RWPE2 (cell line): ENCODE data around the gene CDC45.

Experiments
- ATAC-seq: fragments of 200-7000 bp; cut with Tn5 transposase; 3 replicates; pipeline ENCODE4 v1.9.1; 2021; ENCODE audit warnings: low read depth
- DNase-seq: peaks from one replicate; pipeline ENCODE4 v3.0.0-alpha.2; 2020; ENCODE audit warnings: low spot score
- H3K27ac ChIP-seq: fragments of 450-650 bp; 2 replicates; pipeline ENCODE4 v1.5.1; 2017; ENCODE audit warnings: mild to moderate bottlenecking; ENCODE audit not compliant: poor library complexity, severe bottlenecking
- H3K27me3 ChIP-seq: fragments of 250-450 bp; sonication (Bioruptor Pico); 2 replicates; pipeline ENCODE4 v1.5.1; 2021; ENCODE audit warnings: mild to moderate bottlenecking, moderate library complexity; ENCODE audit not compliant: insufficient read depth, poor library complexity, severe bottlenecking
- H3K36me3 ChIP-seq: fragments of 250-450 bp; sonication (Bioruptor Pico); 2 replicates; pipeline ENCODE4 v1.5.1; 2020; ENCODE audit warnings: low read depth, mild to moderate bottlenecking, moderate library complexity
- H3K4me1 ChIP-seq: fragments of 250-450 bp; sonication (Bioruptor Pico); 2 replicates; pipeline ENCODE4 v1.5.1; 2021; ENCODE audit warnings: mild to moderate bottlenecking, moderate library complexity; ENCODE audit not compliant: insufficient read depth, poor library complexity, severe bottlenecking
- H3K4me3 ChIP-seq: fragments of 250-450 bp; sonication (Bioruptor Pico); 2 replicates; pipeline ENCODE4 v1.5.1; 2021; ENCODE audit warnings: mild to moderate bottlenecking, moderate library complexity; ENCODE audit not compliant: severe bottlenecking
- H3K9me3 ChIP-seq: fragments of 250-450 bp; sonication (Bioruptor Pico); 2 replicates; pipeline ENCODE4 v1.5.1; 2021; ENCODE audit warnings: mild to moderate bottlenecking, moderate library complexity; ENCODE audit not compliant: severe bottlenecking
- CTCF ChIP-seq: fragments of 450-650 bp; IDR thresholded peaks from one replicate; pipeline ENCODE4 v1.5.1; 2017; ENCODE audit warnings: mild to moderate bottlenecking, moderate library complexity; ENCODE audit not compliant: poor library complexity, severe bottlenecking

Gene CDC45

GRCh38 chr22:19455585-19456370, 23.9 kb upstream of the CDC45 start:
- no peak overlapping the region for H3K4me3 ChIP-seq
- H3K4me1 ChIP-seq, result peaks cover 10% of the 10 kb centered on the region
- DNase-seq, result no peak
- H3K27ac ChIP-seq, result peak overlapping the region; percentile 52
- H3K36me3 ChIP-seq, result peaks cover 68% of the 10 kb centered on the region
- H3K27me3 ChIP-seq, result no peaks in the 10 kb centered on the region
- no peaks in the 10 kb centered on the region for H3K9me3 ChIP-seq
- ATAC-seq, result peak; percentile 91
- TF ChIP-seq CTCF, result no peak

GRCh38 chr22:19456541-19456940, 23.2 kb upstream of the CDC45 start:
- Histone ChIP-seq H3K9me3 (no peaks in the 10 kb centered on the region), H3K36me3 (peaks cover 75% of the 10 kb centered on the region), H3K4me3 (no peak overlapping the region), H3K27ac (peak overlapping the region; percentile 52), H3K27me3 (no peaks in the 10 kb centered on the region), H3K4me1 (peaks cover 10% of the 10 kb centered on the region)
- DNase-seq (no peak), ATAC-seq (no peak)
- no peak for TF ChIP-seq CTCF

- H3K4me1 ChIP-seq, result peaks cover 10% of the 10 kb centered on the region
- ATAC-seq, result no peak
- no peak overlapping the region for H3K27ac ChIP-seq
- H3K9me3 ChIP-seq, result no peaks in the 10 kb centered on the region
- H3K27me3 ChIP-seq, result no peaks in the 10 kb centered on the region
- H3K4me3 ChIP-seq, result no peak overlapping the region
- DNase-seq, result no peak
- TF ChIP-seq CTCF, result no peak
- H3K36me3 ChIP-seq, result peaks cover 66% of the 10 kb centered on the region
These were observed 21.8 kb upstream of the CDC45 start for GRCh38 chr22:19457828-19458428.

GRCh38 chr22:19460036-19460435, 19.7 kb upstream of the CDC45 start:
- H3K4me3 ChIP-seq, result no peak overlapping the region

More at GRCh38 chr22:19460036-19460435, 19.7 kb upstream of the CDC45 start:
- peaks cover 67% of the 10 kb centered on the region for H3K36me3 ChIP-seq
- H3K4me1 ChIP-seq, result peaks cover 10% of the 10 kb centered on the region
- no peak for DNase-seq
- no peaks in the 10 kb centered on the region for H3K9me3 ChIP-seq
- no peak overlapping the region for H3K27ac ChIP-seq
- no peak for ATAC-seq
- no peak for TF ChIP-seq CTCF
- no peaks in the 10 kb centered on the region for H3K27me3 ChIP-seq
